Measurements from ENCODE around the gene TTC39B.

TTC39B gene

GRCh38 chr9:15282567-15283285, 24.3 kb downstream of the TTC39B start:
- in situ Hi-C loops (cut with MboI; ENCODE audit: low pct_unique_long_range_greater_than_20kb, low sequenced_read_pairs, unreplicated experiment): loop anchor here (25.0 kb wide), 1 partner anchor 330 kb away; no protein-coding TSS in a partner anchor
- TF ChIP-seq CTCF (IDR thresholded peaks at IDR 0.05; ENCODE audit: extremely low read depth, insufficient read depth, missing control alignments): no peak
- DNase-seq (ENCODE audit: low spot score): no peak

GRCh38 chr9:15280647-15281046, 26.4 kb downstream of the TTC39B start:
- in situ Hi-C loops (cut with MboI; ENCODE audit: low pct_unique_long_range_greater_than_20kb, low sequenced_read_pairs, unreplicated experiment): loop anchor here (25.0 kb wide), 1 partner anchor 332 kb away; no protein-coding TSS in a partner anchor
- TF ChIP-seq CTCF (IDR thresholded peaks at IDR 0.05; ENCODE audit: extremely low read depth, insufficient read depth, missing control alignments): no peak
- no peak for DNase-seq (ENCODE audit: low spot score)

- in situ Hi-C loops (cut with MboI; ENCODE audit: low pct_unique_long_range_greater_than_20kb, low sequenced_read_pairs, unreplicated experiment): loop anchor here (25.0 kb wide), 1 partner anchor 333 kb away; no protein-coding TSS in a partner anchor
- TF ChIP-seq CTCF (IDR thresholded peaks at IDR 0.05; ENCODE audit: extremely low read depth, insufficient read depth, missing control alignments): no peak
- no peak for DNase-seq (ENCODE audit: low spot score)
These were observed 28.2 kb downstream of the TTC39B start for GRCh38 chr9:15278839-15279238.

GRCh38 chr9:15278091-15278687, 28.8 kb downstream of the TTC39B start:
- TF ChIP-seq CTCF (IDR thresholded peaks at IDR 0.05; ENCODE audit: extremely low read depth, insufficient read depth, missing control alignments): no peak
- in situ Hi-C loops (cut with MboI; ENCODE audit: low pct_unique_long_range_greater_than_20kb, low sequenced_read_pairs, unreplicated experiment): loop anchor here (25.0 kb wide), 1 partner anchor 334 kb away; no protein-coding TSS in a partner anchor
- DNase-seq (ENCODE audit: low spot score): no peak

- DNase-seq (ENCODE audit: low spot score): peak; percentile 29
- peak; percentile 36 for TF ChIP-seq CTCF (IDR thresholded peaks at IDR 0.05; ENCODE audit: extremely low read depth, insufficient read depth, missing control alignments)
- in situ Hi-C loops (cut with MboI; ENCODE audit: low pct_unique_long_range_greater_than_20kb, low sequenced_read_pairs, unreplicated experiment): loop anchor here (25.0 kb wide), 1 partner anchor 335 kb away; no protein-coding TSS in a partner anchor
These were observed 29.5 kb downstream of the TTC39B start for GRCh38 chr9:15277400-15278090.

- in situ Hi-C loops (cut with MboI; ENCODE audit: low pct_unique_long_range_greater_than_20kb, low sequenced_read_pairs, unreplicated experiment): loop anchor here (25.0 kb wide), 1 partner anchor 336 kb away; no protein-coding TSS in a partner anchor
- no peak for TF ChIP-seq CTCF (IDR thresholded peaks at IDR 0.05; ENCODE audit: extremely low read depth, insufficient read depth, missing control alignments)
- DNase-seq (ENCODE audit: low spot score): no peak
These were observed 30.6 kb downstream of the TTC39B start for GRCh38 chr9:15276328-15276938.
